B cell (primary cell): Measurements from ENCODE around the gene CCDC81.

Source experiments
- CTCF ChIP-seq: fragments of 200-600 bp; IDR thresholded peaks from one replicate; pipeline ENCODE4 v1.8.0; 2022; ENCODE audit warnings: antibody characterized with exemption, mild to moderate bottlenecking
- EZH2 ChIP-seq: IDR thresholded peaks from 2 replicates; pipeline ENCODE4 v1.6.1; 2012; ENCODE audit warnings: borderline replicate concordance, low read depth, mild to moderate bottlenecking, moderate library complexity, low read length; ENCODE audit not compliant: insufficient read depth, poor library complexity, severe bottlenecking

- no peak for TF ChIP-seq CTCF
- no peak for TF ChIP-seq EZH2
Observed at GRCh38 chr11:86421946-86422345, 47.3 kb downstream of the CCDC81 start.
